H1 (cell line): ENCODE measurements around the gene LBR. TPM values are rescaled to one million over a fixed set of nuclear protein-coding genes. Genes with fewer than 3 reads are reported as not detected.
A peak's percentile ranks its signal among the peaks of the same experiment; 100 is the strongest.

ENCODE experiments used
- BRCA1 ChIP-seq: IDR thresholded peaks from 2 replicates; pipeline ENCODE4 v1.6.1; 2012; ENCODE audit warnings: low read depth, low read length, improper control_type of control experiment
- CHD2 ChIP-seq: IDR thresholded peaks from 2 replicates; pipeline ENCODE4 v1.6.1; 2012; ENCODE audit warnings: low read length, improper control_type of control experiment
- EGR1 ChIP-seq: IDR thresholded peaks from 2 replicates; pipeline ENCODE4 v1.6.1; 2011; ENCODE audit warnings: low read depth, low read length, borderline replicate concordance
- EP300 ChIP-seq, 2 experiments: IDR thresholded peaks; 1 replicate in 1 of 2; 2 replicates in 1 of 2; pipeline ENCODE4 v1.6.1; 2011 to 2012; ENCODE audit warnings: low read depth in 2 of 2, low read length in 2 of 2, mild to moderate bottlenecking in 2 of 2, borderline replicate concordance in 1 of 2, inconsistent platforms in 1 of 2, moderate library complexity in 1 of 2
- HDAC2 ChIP-seq, 2 experiments: fragments of 300-600 bp in 1 of 2; sonication (generic) in 1 of 2; IDR thresholded peaks; 2 replicates each; pipeline ENCODE4 v1.6.1; 2011 to 2012; ENCODE audit warnings: low read depth in 2 of 2, low read length in 2 of 2, mild to moderate bottlenecking in 2 of 2, moderate library complexity in 2 of 2, borderline replicate concordance in 1 of 2, inconsistent platforms in 1 of 2
- HDAC6 ChIP-seq: IDR thresholded peaks from one replicate; pipeline ENCODE4 v1.7.1; 2012; ENCODE audit warnings: low read depth, mild to moderate bottlenecking, inconsistent platforms, low read length, moderate library complexity
- JUND ChIP-seq: IDR thresholded peaks from 2 replicates; pipeline ENCODE4 v1.6.1; 2011; ENCODE audit warnings: mild to moderate bottlenecking, improper control_type of control experiment, low read length
- KDM1A ChIP-seq: fragments of 200-600, 300-600 bp; sonication (generic); IDR thresholded peaks from 2 replicates; pipeline ENCODE4 v1.7.1; 2016; ENCODE audit warnings: mild to moderate bottlenecking, low read length, borderline replicate concordance
- POLR2A ChIP-seq, 2 experiments: IDR thresholded peaks; 1 replicate in 1 of 2; 2 replicates in 1 of 2; pipeline ENCODE4 v1.6.1; 2011; ENCODE audit warnings: low read depth in 2 of 2, low read length in 2 of 2, mild to moderate bottlenecking in 2 of 2; ENCODE audit errors: control extremely low read depth in 1 of 2
- SAP30 ChIP-seq: fragments of 300-600 bp; sonication (generic); IDR thresholded peaks from 2 replicates; pipeline ENCODE4 v1.7.1; 2012; ENCODE audit warnings: low read length, moderate library complexity, mild to moderate bottlenecking, inconsistent platforms; ENCODE audit not compliant: insufficient read depth, insufficient replicate concordance
- SP1 ChIP-seq: IDR thresholded peaks from 2 replicates; pipeline ENCODE4 v1.6.1; 2011; ENCODE audit warnings: low read depth, low read length
- TAF1 ChIP-seq: IDR thresholded peaks from 2 replicates; pipeline ENCODE4 v1.6.1; 2011; ENCODE audit warnings: mild to moderate bottlenecking, low read depth, low read length
- TAF7 ChIP-seq: optimal IDR thresholded peaks from 2 replicates; pipeline ENCODE3; 2011; ENCODE audit warnings: low read depth, mild to moderate bottlenecking, inconsistent platforms, low read length, moderate library complexity, borderline replicate concordance
- polyA plus RNA-seq, 7 experiments: library from polyadenylated mRNA; depleted of rRNA in 3 of 7; stranded (reverse) in 5 of 7; unstranded in 2 of 7; fragments of >200 nt in 5 of 7; fragments of 200-250 nt in 2 of 7; gene quantifications; 1 replicate in 5 of 7; 2 replicates in 1 of 7; 4 replicates in 1 of 7; pipeline versions ENCODE4 v1.2.1 to v1.2.3, GENCODE V29; 2011 to 2013; ENCODE audit warnings: missing spikeins in 2 of 7, mixed read lengths in 2 of 7
- total RNA-seq: library from RNA; stranded (reverse); fragmentation: NEBNext Ultra II Directional; extraction: Animal tissue kit (Norgen Biotek cat#: 25700); gene quantifications from 2 replicates; pipeline ENCODE4 v1.2.1, GENCODE V29; 2021

Gene LBR
- total and polyA plus RNA-seq, 2 of the 8 experiments (the other 6 are each of a cell fraction or from before 2014, with no cell fraction given) = 32.1 to 89.8 TPM

DNA sequence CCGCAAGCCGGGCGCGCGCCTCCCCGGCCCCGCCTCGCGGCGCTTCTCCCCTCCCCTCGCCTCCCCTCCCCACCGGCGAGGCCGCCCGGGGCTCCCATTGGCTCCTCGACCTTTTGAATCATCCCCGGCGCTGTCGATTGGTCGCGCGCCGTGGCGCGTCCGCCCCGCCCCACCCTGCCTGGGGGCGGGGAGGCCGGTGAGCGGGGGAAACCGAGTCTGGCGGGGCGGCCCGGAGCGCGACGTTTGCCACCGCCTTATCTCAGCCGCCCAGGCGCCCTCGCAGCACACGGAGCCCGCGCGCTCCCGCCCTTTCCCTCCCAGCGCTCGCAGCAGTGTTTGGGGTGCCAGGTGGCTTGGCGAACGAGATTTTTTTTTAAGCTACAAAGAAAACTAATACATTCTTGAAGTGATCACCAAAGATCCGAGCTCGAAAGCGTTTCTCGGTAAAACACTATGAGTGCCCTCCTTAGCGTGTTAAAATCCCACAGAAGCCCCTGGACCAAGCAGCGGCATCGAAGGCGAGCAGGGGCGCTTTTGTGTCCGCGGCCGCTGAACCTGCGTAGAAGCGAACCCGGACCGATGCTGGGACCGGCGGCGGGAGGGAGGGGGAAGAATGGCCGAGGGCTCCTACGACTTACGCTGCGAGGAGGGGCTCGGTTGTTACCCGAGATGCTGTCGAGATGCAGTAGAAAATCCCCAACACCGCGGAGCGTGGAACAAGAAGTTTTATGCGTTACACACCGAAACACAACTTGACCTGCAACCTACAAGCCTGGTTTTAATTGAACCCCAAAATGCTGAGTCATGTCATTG is 436 bp upstream of the LBR start (continued):
- TF ChIP-seq EP300 (IDR thresholded peaks at IDR 0.05; ENCODE audit: borderline replicate concordance in 1 of 2, low read depth in 2 of 2, low read length in 2 of 2) (no peak), TAF1 (peak; percentile 59), EGR1 (no peak), SP1 (peak; percentile 69; the same call in 1 of the 2 replicates), CHD2 (no peak), BRCA1 (no peak), POLR2A (IDR thresholded peaks at IDR 0.05; ENCODE audit: control extremely low read depth in 1 of 2, low read depth in 2 of 2, low read length in 2 of 2) (peak; percentile 65 to 76), JUND (0 out of 2 replicates have a peak, but pooled peaks have one; percentile 5), KDM1A (no peak), TAF7 (peak; percentile 62), HDAC2 (IDR thresholded peaks at IDR 0.05; ENCODE audit: borderline replicate concordance in 1 of 2, low read depth in 2 of 2, low read length in 2 of 2) (peak in 1 of 2 experiments; percentile 10; a peak in 1 of 4 replicates), HDAC6 (no peak), SAP30 (no peak)
